ENCODE results near the gene PSME2. TPM values are rescaled to one million over a fixed set of nuclear protein-coding genes. Genes with fewer than 3 reads are reported as not detected.

The PSME2 gene
- total RNA-seq, 1 experiment from 2014 or later = 134 TPM

DNA sequence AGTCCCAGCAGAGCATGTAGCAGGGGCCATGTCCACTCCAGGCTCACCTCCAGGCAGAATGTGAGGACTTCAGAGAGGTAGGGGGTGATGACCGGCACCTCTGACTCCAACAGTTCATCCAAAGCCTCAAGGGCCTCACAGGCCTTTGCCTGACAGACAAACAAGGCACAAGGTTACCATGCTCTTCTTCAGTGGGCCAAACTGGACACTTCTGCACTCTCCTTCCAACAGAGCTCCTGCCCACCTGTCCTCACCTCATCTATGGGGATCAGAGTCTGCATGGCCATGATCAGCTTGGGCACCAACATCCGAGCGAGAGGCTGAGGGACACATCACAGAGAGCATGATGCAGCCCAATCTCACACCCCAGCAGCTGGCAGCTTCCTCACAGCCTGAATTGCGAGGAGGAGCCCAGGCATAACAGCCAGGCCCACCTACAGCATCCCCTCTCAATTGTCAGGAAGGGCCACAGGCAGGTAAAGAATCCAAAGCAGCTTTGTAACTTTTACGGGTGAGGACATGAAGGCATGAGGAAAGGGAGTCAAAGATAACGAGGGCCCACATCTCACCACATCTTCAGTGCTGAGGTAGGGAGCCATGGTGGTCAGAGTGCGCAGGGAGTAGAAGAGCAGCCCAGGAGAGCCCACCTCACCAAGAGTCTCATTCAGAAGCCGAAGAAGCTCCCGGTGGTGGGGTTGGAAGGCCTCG, 40.6 kb upstream of the PSME2 start:
- no peaks in the 10 kb centered on the region for H3K9me3 Mint-ChIP-seq (ENCODE audit: unreplicated experiment)
- DNase-seq (ENCODE audit: unreplicated experiment) = no peak
- TF ChIP-seq, protein P1, sequence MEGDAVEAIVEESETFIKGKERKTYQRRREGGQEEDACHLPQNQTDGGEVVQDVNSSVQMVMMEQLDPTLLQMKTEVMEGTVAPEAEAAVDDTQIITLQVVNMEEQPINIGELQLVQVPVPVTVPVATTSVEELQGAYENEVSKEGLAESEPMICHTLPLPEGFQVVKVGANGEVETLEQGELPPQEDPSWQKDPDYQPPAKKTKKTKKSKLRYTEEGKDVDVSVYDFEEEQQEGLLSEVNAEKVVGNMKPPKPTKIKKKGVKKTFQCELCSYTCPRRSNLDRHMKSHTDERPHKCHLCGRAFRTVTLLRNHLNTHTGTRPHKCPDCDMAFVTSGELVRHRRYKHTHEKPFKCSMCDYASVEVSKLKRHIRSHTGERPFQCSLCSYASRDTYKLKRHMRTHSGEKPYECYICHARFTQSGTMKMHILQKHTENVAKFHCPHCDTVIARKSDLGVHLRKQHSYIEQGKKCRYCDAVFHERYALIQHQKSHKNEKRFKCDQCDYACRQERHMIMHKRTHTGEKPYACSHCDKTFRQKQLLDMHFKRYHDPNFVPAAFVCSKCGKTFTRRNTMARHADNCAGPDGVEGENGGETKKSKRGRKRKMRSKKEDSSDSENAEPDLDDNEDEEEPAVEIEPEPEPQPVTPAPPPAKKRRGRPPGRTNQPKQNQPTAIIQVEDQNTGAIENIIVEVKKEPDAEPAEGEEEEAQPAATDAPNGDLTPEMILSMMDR (IDR thresholded peaks at IDR 0.05; ENCODE audit: unreplicated experiment) = no peak
- no TSS peak for BruUV-seq (replicated peaks)
- intact Hi-C loops (cut with micrococcal nuclease) = no loop called here
- POLR2A ChIA-PET = interaction anchor here (2.7 to 4.0 kb wide), 2 partner anchors 40 to 77 kb away, joined by 9 to 25 read pairs; partner anchors contain the start of genes PSME2 and RNF31
- CTCF ChIA-PET = interaction anchor here (0.5 to 7.0 kb wide), 6 partner anchors 10 to 1234 kb away, joined by 3 to 51 read pairs (median 4); partner anchors contain the start of gene IRF9
- no peaks in the 10 kb centered on the region for H3K27me3 Mint-ChIP-seq (ENCODE audit: insufficient read depth, unreplicated experiment)
- H3K36me3 Mint-ChIP-seq (ENCODE audit: insufficient read depth, unreplicated experiment) = peaks cover 54% of the 10 kb centered on the region
- peak overlapping the region; percentile 81 for H3K4me3 Mint-ChIP-seq (ENCODE audit: unreplicated experiment)
- H3K4me1 Mint-ChIP-seq (ENCODE audit: insufficient read depth, unreplicated experiment) = peaks cover 12% of the 10 kb centered on the region
- no peak overlapping the region for H3K27ac Mint-ChIP-seq (ENCODE audit: low read depth, unreplicated experiment)

DNA sequence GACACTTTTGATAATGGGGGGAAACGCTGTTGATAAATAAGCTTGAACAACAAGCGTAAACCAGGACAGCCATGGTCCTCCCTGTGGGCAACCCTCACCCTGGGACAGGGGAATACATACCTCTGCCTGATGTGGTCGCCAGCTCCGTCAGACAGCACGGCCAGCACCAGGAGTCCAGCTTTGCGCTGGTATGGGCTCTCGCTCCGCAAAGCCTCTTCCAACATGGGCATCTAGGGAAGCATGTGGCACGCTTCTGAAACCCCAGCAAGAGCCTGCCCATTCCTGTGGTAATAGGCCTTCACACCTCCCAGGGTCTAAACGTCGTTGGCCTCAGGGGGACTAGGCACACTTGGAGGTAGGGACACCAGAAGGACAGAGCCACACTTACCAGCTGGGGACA, 39.3 kb upstream of the PSME2 start:
- Mint-ChIP-seq H3K36me3 (ENCODE audit: insufficient read depth, unreplicated experiment) (peaks cover 60% of the 10 kb centered on the region), H3K9me3 (ENCODE audit: unreplicated experiment) (no peaks in the 10 kb centered on the region), H3K27me3 (ENCODE audit: insufficient read depth, unreplicated experiment) (no peaks in the 10 kb centered on the region), H3K4me3 (ENCODE audit: unreplicated experiment) (no peak overlapping the region), H3K4me1 (ENCODE audit: insufficient read depth, unreplicated experiment) (peaks cover 12% of the 10 kb centered on the region), H3K27ac (ENCODE audit: low read depth, unreplicated experiment) (no peak overlapping the region)
- intact Hi-C loops (cut with micrococcal nuclease) = no loop called here
- no TSS peak for BruUV-seq (replicated peaks)
- CTCF ChIA-PET = interaction anchor here (0.6 to 7.0 kb wide), 8 partner anchors 22 to 625 kb away, joined by 3 to 51 read pairs (median 4); partner anchors contain the start of genes IRF9 and LTB4R2
- no peak for DNase-seq (ENCODE audit: unreplicated experiment)
- POLR2A ChIA-PET = interaction anchor here (1.3 to 4.0 kb wide), 2 partner anchors 27 to 39 kb away, joined by 6 to 25 read pairs; partner anchors contain the start of genes CHMP4A, PSME2 and RNF31
- TF ChIP-seq, protein P1 (IDR thresholded peaks at IDR 0.05; ENCODE audit: unreplicated experiment) = no peak

DNA sequence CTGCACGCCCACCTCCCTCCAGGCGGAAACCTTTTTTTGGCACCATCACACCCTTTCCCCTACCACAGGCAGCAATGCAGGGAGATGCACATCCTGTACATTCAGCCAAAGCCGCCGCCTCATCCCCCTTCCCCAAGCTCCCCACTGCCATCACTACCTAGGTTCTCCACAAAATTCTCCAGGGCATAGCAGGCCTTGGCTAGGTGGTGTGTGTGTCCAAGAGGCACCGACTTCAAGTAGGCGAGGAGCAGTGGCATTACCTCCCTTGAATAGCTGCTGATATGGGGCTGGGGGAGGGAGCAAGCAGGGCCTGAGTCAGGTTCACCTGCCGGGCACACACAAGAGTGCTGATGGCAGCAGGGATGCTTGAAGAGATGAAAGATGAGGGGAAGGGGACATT, 38.6 kb upstream of the PSME2 start:
- Mint-ChIP-seq H3K9me3 (ENCODE audit: unreplicated experiment) (no peaks in the 10 kb centered on the region), H3K36me3 (ENCODE audit: insufficient read depth, unreplicated experiment) (peaks cover 61% of the 10 kb centered on the region), H3K27ac (ENCODE audit: low read depth, unreplicated experiment) (no peak overlapping the region), H3K4me1 (ENCODE audit: insufficient read depth, unreplicated experiment) (peaks cover 9% of the 10 kb centered on the region), H3K4me3 (ENCODE audit: unreplicated experiment) (no peak overlapping the region), H3K27me3 (ENCODE audit: insufficient read depth, unreplicated experiment) (no peaks in the 10 kb centered on the region)
- intact Hi-C loops (cut with micrococcal nuclease) = no loop called here
- ChIA-PET CTCF (interaction anchor here (0.8 to 7.0 kb wide), 5 partner anchors 24 to 149 kb away, joined by 4 to 51 read pairs (median 5); partner anchors contain the start of genes IRF9, LTB4R2 and TINF2), POLR2A (interaction anchor here (0.6 to 1.3 kb wide), 2 partner anchors 28 to 58 kb away, joined by 3 to 6 read pairs; partner anchors contain the start of genes CHMP4A and TINF2)
- TF ChIP-seq, protein P1 (IDR thresholded peaks at IDR 0.05; ENCODE audit: unreplicated experiment) = no peak
- no peak for DNase-seq (ENCODE audit: unreplicated experiment)
- no TSS peak for BruUV-seq (replicated peaks)

Measured in MCF 10A (cell line).